ENCODE results near the gene POLR3E. TPM values are rescaled to one million over a fixed set of nuclear protein-coding genes. Genes with fewer than 3 reads are reported as not detected.

POLR3E gene
- total RNA-seq, 2 experiments from 2014 or later: 74.5 to 107 TPM

GRCh38 chr16:22284637-22285036 lies 12.6 kb upstream of the POLR3E start:
- H3K4me2 ChIP-seq (ENCODE audit: low read length): no peak overlapping the region
- ChIA-PET POLR2A (no interaction called here), CTCF (ENCODE audit: unreplicated experiment) (no interaction called here)
- H3K79me2 ChIP-seq (ENCODE audit: insufficient read depth, low read depth, low read length): no peaks in the 10 kb centered on the region
- no peaks in the 10 kb centered on the region for H3K4me1 ChIP-seq (ENCODE audit: insufficient read depth, low read length, poor library complexity, severe bottlenecking)
- no peak for DNase-seq (ENCODE audit: low spot score)
- peaks cover 66% of the 10 kb centered on the region for H3K36me3 ChIP-seq (ENCODE audit: insufficient read depth, low read length)
- no peak for TF ChIP-seq EZH2phosphoT487 (IDR thresholded peaks at IDR 0.05; ENCODE audit: borderline replicate concordance, low read depth, low read length)
- TF ChIP-seq, protein P1, sequence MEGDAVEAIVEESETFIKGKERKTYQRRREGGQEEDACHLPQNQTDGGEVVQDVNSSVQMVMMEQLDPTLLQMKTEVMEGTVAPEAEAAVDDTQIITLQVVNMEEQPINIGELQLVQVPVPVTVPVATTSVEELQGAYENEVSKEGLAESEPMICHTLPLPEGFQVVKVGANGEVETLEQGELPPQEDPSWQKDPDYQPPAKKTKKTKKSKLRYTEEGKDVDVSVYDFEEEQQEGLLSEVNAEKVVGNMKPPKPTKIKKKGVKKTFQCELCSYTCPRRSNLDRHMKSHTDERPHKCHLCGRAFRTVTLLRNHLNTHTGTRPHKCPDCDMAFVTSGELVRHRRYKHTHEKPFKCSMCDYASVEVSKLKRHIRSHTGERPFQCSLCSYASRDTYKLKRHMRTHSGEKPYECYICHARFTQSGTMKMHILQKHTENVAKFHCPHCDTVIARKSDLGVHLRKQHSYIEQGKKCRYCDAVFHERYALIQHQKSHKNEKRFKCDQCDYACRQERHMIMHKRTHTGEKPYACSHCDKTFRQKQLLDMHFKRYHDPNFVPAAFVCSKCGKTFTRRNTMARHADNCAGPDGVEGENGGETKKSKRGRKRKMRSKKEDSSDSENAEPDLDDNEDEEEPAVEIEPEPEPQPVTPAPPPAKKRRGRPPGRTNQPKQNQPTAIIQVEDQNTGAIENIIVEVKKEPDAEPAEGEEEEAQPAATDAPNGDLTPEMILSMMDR (conservative IDR thresholded peaks at IDR 0.05; ENCODE audit: low read length): no peak
- no peaks in the 10 kb centered on the region for H3K9me2 ChIP-seq (ENCODE audit: insufficient read depth, low read length)
- no peaks in the 10 kb centered on the region for H4K20me1 ChIP-seq (ENCODE audit: insufficient read depth, low read length)
- intact Hi-C loops (cut with micrococcal nuclease; ENCODE audit: unreplicated experiment): no loop called here
- H3K27ac ChIP-seq (ENCODE audit: low read depth, low read length, poor library complexity, severe bottlenecking): no peak overlapping the region
- no TSS peak for BruUV-seq (replicated peaks)
- peaks cover 4% of the 10 kb centered on the region; the same call in 1 of the 2 replicates for H3K9me3 ChIP-seq (ENCODE audit: low read length)
- H3K4me3 ChIP-seq (ENCODE audit: low read depth, low read length, poor library complexity, severe bottlenecking): no peak overlapping the region
- H2AFZ ChIP-seq (ENCODE audit: low read length): no peak overlapping the region

DNA sequence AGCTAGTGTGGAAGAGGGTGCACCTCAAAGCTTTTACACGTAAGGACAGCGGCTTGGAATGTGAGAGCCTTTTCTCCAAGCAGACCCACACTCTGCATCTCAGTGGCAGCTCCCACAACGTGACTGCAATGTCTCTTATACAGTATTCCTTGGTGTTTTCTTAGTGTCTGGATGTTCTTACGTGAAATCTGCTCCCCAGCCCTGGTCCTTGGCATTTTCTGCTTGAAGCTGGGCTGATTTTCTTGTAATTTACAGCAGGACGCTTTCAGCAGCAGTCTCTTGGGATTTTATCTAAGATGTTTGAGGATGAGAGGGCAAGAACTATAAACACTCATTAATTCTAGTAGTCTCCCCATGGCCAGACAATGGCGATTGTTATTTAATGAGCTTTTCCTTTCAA lies 12.1 kb upstream of the POLR3E start:
- POLR2A ChIA-PET: no interaction called here
- no peaks in the 10 kb centered on the region for H3K79me2 ChIP-seq (ENCODE audit: insufficient read depth, low read depth, low read length)

GRCh38 chr16:22291020-22291419 lies 6.2 kb upstream of the POLR3E start:
- TF ChIP-seq EZH2phosphoT487 (IDR thresholded peaks at IDR 0.05; ENCODE audit: borderline replicate concordance, low read depth, low read length): no peak
- TF ChIP-seq, protein P1 (conservative IDR thresholded peaks at IDR 0.05; ENCODE audit: low read length): no peak
- H3K4me2 ChIP-seq (ENCODE audit: low read length): no peak overlapping the region
- H4K20me1 ChIP-seq (ENCODE audit: insufficient read depth, low read length): no peaks in the 10 kb centered on the region
- ChIA-PET CTCF (ENCODE audit: unreplicated experiment) (no interaction called here), POLR2A (no interaction called here)
- H2AFZ ChIP-seq (ENCODE audit: low read length): no peak overlapping the region
- no peaks in the 10 kb centered on the region for H3K9me3 ChIP-seq (ENCODE audit: low read length)
- no peaks in the 10 kb centered on the region for H3K79me2 ChIP-seq (ENCODE audit: insufficient read depth, low read depth, low read length)
- H3K27ac ChIP-seq (ENCODE audit: low read depth, low read length, poor library complexity, severe bottlenecking): no peak overlapping the region
- intact Hi-C loops (cut with micrococcal nuclease; ENCODE audit: unreplicated experiment): no loop called here
- no peaks in the 10 kb centered on the region for H3K9me2 ChIP-seq (ENCODE audit: insufficient read depth, low read length)
- H3K36me3 ChIP-seq (ENCODE audit: insufficient read depth, low read length): peaks cover 6% of the 10 kb centered on the region; the same call in 1 of the 2 replicates
- peaks cover 5% of the 10 kb centered on the region for H3K4me1 ChIP-seq (ENCODE audit: insufficient read depth, low read length, poor library complexity, severe bottlenecking)
- no peak for DNase-seq (ENCODE audit: low spot score)
- no peak overlapping the region for H3K4me3 ChIP-seq (ENCODE audit: low read depth, low read length, poor library complexity, severe bottlenecking)
- BruUV-seq (replicated peaks): no TSS peak

More for the DNA sequence above, 12.1 kb upstream of the POLR3E start:
- intact Hi-C loops (cut with micrococcal nuclease; ENCODE audit: unreplicated experiment): no loop called here
- no peak overlapping the region for H3K4me2 ChIP-seq (ENCODE audit: low read length)
- peaks cover 4% of the 10 kb centered on the region; the same call in 1 of the 2 replicates for H3K9me3 ChIP-seq (ENCODE audit: low read length)
- peaks cover 62% of the 10 kb centered on the region for H3K36me3 ChIP-seq (ENCODE audit: insufficient read depth, low read length)
- H4K20me1 ChIP-seq (ENCODE audit: insufficient read depth, low read length): no peaks in the 10 kb centered on the region
- no peaks in the 10 kb centered on the region for H3K9me2 ChIP-seq (ENCODE audit: insufficient read depth, low read length)
- no TSS peak for BruUV-seq (replicated peaks)
- H3K27ac ChIP-seq (ENCODE audit: low read depth, low read length, poor library complexity, severe bottlenecking): no peak overlapping the region
- CTCF ChIA-PET (ENCODE audit: unreplicated experiment): no interaction called here
- no peak overlapping the region for H3K4me3 ChIP-seq (ENCODE audit: low read depth, low read length, poor library complexity, severe bottlenecking)
- DNase-seq (ENCODE audit: low spot score): no peak
- H3K4me1 ChIP-seq (ENCODE audit: insufficient read depth, low read length, poor library complexity, severe bottlenecking): no peaks in the 10 kb centered on the region
- no peak for TF ChIP-seq EZH2phosphoT487 (IDR thresholded peaks at IDR 0.05; ENCODE audit: borderline replicate concordance, low read depth, low read length)
- TF ChIP-seq, protein P1 (conservative IDR thresholded peaks at IDR 0.05; ENCODE audit: low read length): no peak
- no peak overlapping the region for H2AFZ ChIP-seq (ENCODE audit: low read length)

Data from OCI-LY7 (cell line).